Thoracic aorta (tissue), 2 donors: Measurements from ENCODE around the gene PAK1IP1. TPM values are rescaled to one million over a fixed set of nuclear protein-coding genes. Genes with fewer than 3 reads are reported as not detected.

Experiments
- ATAC-seq: fragments of 150-250 bp; one replicate; pipeline ENCODE4 v1.8.0; 2017; ENCODE audit warnings: low read depth; ENCODE audit not compliant: insufficient number of reproducible peaks, low FRiP score
- DNase-seq: peaks from one replicate; pipeline ENCODE4 v3.0.0-alpha.2; 2020; ENCODE audit warnings: low spot score
- H3K27ac ChIP-seq, 2 donors: fragments of 200-600 bp; sonication (generic); 1 replicate in 1 of 2; 2 replicates in 1 of 2; pipeline ENCODE4 v1.5.1; 2016; ENCODE audit warnings: mild to moderate bottlenecking in 2 of 2, moderate library complexity in 2 of 2
- H3K27me3 ChIP-seq: fragments of 200-600 bp; sonication (generic); replicated peaks from 2 replicates; pipeline ENCODE4 v1.6.0; 2016; ENCODE audit warnings: mild to moderate bottlenecking; ENCODE audit not compliant: insufficient read depth
- H3K36me3 ChIP-seq: fragments of 200-600 bp; sonication (generic); one replicate; pipeline ENCODE4 v1.5.1; 2016
- H3K4me1 ChIP-seq, 2 donors: fragments of 200-600 bp; sonication (generic); 1 replicate in 1 of 2; 2 replicates in 1 of 2; pipeline versions ENCODE4 v1.5.1 to v1.6.0; 2016; ENCODE audit warnings: low read depth in 2 of 2, mild to moderate bottlenecking in 1 of 2; ENCODE audit not compliant: control insufficient read depth in 1 of 2
- H3K4me3 ChIP-seq: fragments of 200-600 bp; sonication (generic); 2 replicates; pipeline ENCODE4 v1.5.1; 2016; ENCODE audit warnings: mild to moderate bottlenecking
- H3K9me3 ChIP-seq: fragments of 200-600 bp; sonication (generic); 2 replicates; pipeline ENCODE4 v1.5.1; 2016
- CTCF ChIP-seq: fragments of 200-600 bp; sonication (generic); IDR thresholded peaks from one replicate; pipeline ENCODE4 v1.5.1; 2019; ENCODE audit warnings: antibody characterized with exemption
- total RNA-seq, 2 donors: library from RNA; depleted of rRNA; stranded (reverse); fragments of >200 nt; gene quantifications; one replicate each; pipeline versions ENCODE4 v1.1.0 to v1.2.3, GENCODE V29; 2016

PAK1IP1 gene
- total RNA-seq, 2 donors from 2014 or later = 7.3 to 19.4 TPM

- Histone ChIP-seq H3K36me3 (peaks cover 24% of the 10 kb centered on the region), H3K27me3 (no peaks in the 10 kb centered on the region), H3K27ac (no peak overlapping the region), H3K9me3 (no peaks in the 10 kb centered on the region), H3K4me1 (peaks cover 19 to 44% of the 10 kb centered on the region in 2 donors), H3K4me3 (no peak overlapping the region)
- no peak for TF ChIP-seq CTCF
- ATAC-seq = no peak
- DNase-seq = no peak
Measured at GRCh38 chr6:10725716-10726115, 30.9 kb downstream of the PAK1IP1 start.

- H3K27ac ChIP-seq = peak overlapping the region in 1 of 2 donors; percentile 8
- no peaks in the 10 kb centered on the region for H3K9me3 ChIP-seq
- TF ChIP-seq CTCF = no peak
- no peaks in the 10 kb centered on the region for H3K27me3 ChIP-seq
- peaks cover 29% of the 10 kb centered on the region for H3K36me3 ChIP-seq
- DNase-seq = no peak
- ATAC-seq = no peak
- H3K4me3 ChIP-seq = no peak overlapping the region
- peaks cover 0 to 21% of the 10 kb centered on the region in 2 donors for H3K4me1 ChIP-seq
Measured at GRCh38 chr6:10730254-10730653, 35.5 kb downstream of the PAK1IP1 start.

- H3K27ac ChIP-seq = no peak overlapping the region
- no peaks in the 10 kb centered on the region for H3K27me3 ChIP-seq
- peaks cover 16% of the 10 kb centered on the region for H3K36me3 ChIP-seq
- no peak for DNase-seq
- H3K9me3 ChIP-seq = no peaks in the 10 kb centered on the region
- H3K4me3 ChIP-seq = no peak overlapping the region
- no peak for TF ChIP-seq CTCF
- no peak for ATAC-seq
- H3K4me1 ChIP-seq = peaks cover 0 to 13% of the 10 kb centered on the region in 2 donors
Measured at GRCh38 chr6:10733151-10733715, 38.5 kb downstream of the PAK1IP1 start.

GRCh38 chr6:10733863-10734262 lies 39.1 kb downstream of the PAK1IP1 start:
- Histone ChIP-seq H3K27ac (no peak overlapping the region), H3K9me3 (no peaks in the 10 kb centered on the region), H3K27me3 (no peaks in the 10 kb centered on the region), H3K4me3 (no peak overlapping the region), H3K36me3 (peaks cover 13% of the 10 kb centered on the region), H3K4me1 (peaks cover 0 to 13% of the 10 kb centered on the region in 2 donors)
- TF ChIP-seq CTCF = no peak
- no peak for ATAC-seq
- DNase-seq = no peak

DNA sequence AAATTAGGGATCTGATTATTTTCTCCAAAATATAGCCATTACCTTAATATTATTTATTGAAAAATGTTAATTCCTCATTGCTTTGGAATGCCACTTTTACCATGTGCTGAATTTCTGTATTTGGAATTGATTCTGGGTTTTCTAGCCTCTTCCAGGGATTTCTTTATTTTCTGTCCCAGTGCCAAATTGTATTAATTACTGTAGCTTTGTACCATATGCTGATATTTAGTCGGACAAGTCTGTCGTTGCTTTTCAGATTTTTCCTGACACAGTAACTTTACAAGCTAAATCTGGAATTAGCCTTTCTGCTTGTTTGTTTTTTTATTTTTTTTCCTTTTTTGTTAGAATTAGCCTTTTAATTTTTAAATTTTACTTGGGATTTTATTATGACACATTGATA lies 42.0 kb downstream of the PAK1IP1 start:
- Histone ChIP-seq H3K27ac (no peak overlapping the region), H3K4me1 (no peaks in the 10 kb centered on the region), H3K9me3 (no peaks in the 10 kb centered on the region), H3K36me3 (peaks cover 5% of the 10 kb centered on the region), H3K27me3 (no peaks in the 10 kb centered on the region), H3K4me3 (no peak overlapping the region)
- no peak for TF ChIP-seq CTCF
- ATAC-seq = no peak
- no peak for DNase-seq
